NCI-H82 (cell line): ENCODE results near the gene SIMC1.
"Not testable (repeated sequence)": the region's sequence is repeated elsewhere in the genome, so short reads cannot be mapped to it uniquely, and the experiment has no call there.

Experiments used
- DNase-seq: peaks from one replicate; lab custom pipeline; 2025; lab: John Stamatoyannopoulos, UW

The SIMC1 gene

DNA sequence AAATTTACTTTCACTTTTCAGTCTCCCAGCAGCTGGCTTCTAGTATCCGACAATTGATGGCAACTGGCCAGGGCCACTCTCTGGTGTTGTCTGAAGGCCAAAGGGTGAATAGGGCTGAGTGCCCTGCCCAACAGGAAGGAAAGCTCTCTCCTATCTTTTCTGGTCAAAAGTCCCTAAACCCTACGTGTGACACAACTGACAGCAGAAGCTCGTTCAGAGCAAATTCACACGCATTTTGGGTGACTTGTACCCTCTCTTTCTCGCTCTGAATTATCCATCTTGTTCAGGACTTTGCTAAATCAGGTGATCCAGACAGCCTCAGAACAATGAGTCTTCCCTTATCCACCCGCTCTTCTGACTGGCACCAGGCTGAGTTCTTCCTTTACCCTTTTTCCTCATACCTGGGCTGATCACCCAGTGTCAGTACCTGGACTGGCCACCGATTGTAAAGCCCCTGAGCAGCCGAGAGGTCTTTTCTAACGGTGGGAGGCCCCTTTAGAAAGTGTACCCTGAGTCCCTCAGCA lies 21.8 kb upstream of the SIMC1 start:
- DNase-seq, result not testable (repeated sequence)

DNA sequence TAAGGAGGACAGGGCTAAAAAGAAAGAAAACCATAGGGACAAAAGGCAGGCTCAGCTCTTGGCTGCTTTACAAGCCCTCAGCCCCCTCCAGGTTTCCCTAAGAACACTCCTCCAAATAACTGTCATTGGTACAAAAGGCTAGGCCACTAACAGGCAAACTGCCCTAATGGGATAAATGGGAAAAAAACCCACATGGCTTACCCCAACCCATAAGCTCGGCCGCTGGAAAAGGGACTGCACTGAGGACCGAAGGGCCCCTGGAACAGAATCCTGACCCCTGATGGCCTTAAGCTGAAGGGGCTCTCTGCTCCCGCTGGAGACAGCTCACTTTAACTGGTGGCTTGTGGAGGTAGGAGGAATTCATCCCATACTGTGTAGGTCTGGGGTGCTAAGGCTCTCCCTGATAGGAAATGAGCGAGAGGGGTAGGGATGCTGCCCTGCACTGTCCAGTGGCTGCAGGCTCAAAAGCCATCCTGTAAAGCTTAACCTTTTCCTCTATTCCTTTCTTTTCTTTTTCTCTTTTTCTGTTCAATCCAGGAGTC lies 21.0 kb upstream of the SIMC1 start:
- DNase-seq, result peak; percentile 34

DNA sequence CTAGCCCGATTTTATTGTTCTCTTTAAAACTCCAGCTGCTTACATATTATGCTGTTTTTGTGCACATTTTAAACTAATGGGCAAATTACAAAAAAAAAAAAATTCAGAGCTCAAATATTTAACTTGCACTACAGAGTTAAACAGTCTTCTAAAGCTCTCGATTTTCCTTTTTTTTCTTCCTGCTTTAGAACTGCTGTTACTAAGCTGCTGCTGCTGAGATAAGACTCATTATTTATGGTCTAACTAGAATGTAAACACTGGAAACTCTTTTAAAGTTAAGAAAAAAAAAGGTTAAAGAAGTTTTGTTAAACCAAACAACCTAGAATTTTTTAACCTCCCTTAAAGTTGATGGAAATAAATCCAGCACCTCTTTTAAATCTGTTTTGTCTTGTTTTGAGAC lies 20.5 kb upstream of the SIMC1 start:
- not testable (repeated sequence) for DNase-seq

DNA sequence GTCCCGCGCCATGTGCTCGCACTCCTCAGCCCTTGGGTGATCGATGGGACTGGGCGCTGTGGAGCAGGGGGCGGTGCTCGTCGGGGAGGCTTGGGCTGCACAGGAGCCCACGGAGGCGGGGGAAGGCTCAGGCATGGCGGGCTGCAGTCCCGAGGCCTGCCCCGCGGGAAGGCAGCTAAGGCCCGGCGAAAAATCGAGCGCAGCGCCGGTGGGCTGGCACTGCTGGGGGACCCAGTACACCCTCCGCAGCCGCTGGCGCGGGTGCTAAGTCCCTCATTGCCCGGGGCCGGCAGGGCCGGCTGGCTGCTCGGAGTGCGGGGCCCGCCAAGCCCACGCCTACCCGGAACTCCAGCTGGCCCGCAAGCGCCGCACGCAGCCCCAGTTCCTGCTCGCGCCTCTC lies 16.2 kb upstream of the SIMC1 start:
- DNase-seq, result not testable (repeated sequence)

DNA sequence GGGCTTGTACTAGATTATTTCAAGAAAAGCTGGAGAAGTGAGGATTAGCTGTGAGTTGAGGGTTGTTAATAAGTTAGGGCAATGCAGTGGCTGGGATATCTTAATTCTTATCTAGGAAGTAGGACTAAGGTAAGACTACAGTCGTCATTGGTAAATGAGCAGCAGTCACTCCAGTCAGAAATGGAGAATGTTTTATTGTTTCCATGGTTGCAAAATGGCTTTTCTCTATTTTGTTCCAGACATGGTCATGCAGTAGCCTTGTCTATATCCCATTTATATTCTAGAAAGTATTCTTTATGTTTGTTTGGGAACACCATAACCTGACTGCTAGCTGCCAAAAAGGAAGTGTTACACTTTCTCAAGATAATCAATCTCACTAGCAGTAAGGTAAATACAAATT lies 9.9 kb upstream of the SIMC1 start:
- DNase-seq, result not testable (repeated sequence)

DNA sequence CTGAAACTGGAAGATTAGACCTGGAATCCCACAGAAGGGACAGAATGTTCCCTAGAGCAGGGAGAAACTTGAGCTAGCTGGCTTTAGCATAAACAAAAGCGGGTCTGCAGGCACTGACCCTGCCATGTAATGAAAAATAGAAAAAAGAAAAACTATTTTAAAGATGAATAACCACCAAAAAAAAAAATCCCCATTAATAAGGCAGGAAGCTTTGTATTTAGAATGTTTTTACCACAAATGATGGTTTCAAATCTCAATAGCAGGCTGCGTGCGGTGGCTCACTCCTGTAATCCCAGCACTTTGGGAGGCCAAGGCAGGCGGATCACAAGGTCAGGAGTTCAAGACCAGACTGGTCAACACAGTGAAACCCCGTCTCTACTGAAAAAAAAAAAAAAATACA lies 5.0 kb upstream of the SIMC1 start:
- not testable (repeated sequence) for DNase-seq

DNA sequence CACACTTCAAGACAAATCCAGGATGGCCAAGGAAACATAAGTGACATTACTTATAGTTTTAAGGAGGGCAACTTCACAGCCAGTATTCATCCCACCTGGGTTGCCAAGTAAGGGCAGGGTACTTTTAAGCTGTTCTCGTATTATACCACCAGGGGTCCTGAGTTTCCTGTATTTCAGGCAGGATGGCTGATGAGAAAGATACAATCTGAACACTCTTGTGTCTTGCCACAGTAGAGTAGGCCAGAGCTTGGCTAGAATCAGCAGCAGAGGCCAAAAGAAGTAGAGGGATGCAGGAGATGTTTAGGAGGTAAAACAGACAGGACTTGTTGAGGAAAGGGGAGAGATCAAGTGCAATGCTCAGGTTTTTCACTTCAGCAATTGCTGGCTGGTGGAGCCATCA lies 3.1 kb upstream of the SIMC1 start:
- peak; percentile 66 for DNase-seq

DNA sequence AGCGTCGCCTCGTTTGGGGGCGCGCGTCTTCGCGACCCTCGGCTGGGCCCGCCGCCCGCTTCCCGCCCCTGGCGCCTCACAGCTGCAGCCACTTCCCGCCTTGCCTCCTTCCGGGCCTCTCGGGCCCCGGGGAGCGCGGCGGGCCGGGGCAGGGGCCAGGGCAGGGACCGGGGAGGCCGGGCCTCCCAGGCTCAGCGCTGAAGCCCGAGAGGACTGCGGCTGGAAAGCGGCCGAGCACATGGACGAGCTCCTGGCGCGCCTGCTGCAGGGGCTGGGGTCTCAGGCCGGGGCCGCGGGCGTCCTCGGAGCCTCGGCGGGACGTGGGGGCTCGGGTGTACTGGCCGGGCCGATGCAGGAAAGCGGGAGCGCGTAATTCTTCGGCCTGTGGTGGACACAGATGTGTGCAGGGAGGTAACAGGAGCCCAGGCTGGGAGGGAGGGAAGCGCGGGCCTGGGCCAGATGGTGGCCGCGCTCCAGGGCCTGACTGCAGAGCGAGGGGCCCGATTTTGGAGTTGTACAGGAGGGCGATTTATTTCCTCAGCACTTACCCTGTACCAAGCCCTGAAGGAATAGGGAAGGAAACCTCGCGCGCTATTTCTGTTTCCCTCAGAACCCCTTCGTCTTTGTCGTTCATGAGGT lies 540 bp downstream of the SIMC1 start:
- not testable (repeated sequence) for DNase-seq

DNA sequence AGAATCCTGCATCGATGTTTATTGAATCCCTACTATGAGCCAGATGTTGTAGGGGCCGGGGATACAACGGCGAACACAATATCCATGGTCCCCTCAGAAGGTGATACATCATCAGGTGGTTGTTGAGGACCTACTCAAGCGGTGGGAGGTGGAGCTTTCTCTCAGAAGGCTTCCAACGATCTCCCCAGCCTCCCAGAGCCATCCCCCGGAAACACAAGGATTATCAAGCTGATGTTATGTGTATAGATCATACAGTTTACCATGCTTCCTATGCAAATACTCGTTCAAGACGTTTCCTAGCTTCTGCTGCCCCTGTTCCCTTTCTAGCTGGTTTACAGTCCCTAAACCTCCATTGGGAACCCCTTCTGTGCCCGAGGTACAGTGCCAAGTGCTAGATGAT lies 1.1 kb downstream of the SIMC1 start:
- not testable (repeated sequence) for DNase-seq

DNA sequence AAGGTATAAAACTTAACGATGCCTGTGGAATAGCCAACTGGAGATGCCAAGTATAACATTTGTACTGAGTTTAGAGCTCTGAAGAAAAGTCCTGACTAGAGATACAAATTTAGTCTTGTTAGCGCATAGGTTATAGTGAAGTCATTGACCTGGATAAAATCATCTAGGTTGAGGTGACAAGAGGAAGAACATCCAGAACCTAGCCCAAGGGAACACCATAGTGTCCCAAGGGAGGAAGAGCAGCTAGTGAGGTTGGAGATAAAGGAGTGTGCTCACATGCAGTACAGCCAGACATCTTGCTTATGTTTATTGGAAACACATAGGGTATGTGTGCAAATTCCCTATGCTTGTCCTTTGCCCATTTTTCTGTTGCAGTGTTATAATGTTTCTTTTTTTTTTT lies 6.1 kb downstream of the SIMC1 start:
- DNase-seq, result not testable (repeated sequence)

- not testable (repeated sequence) for DNase-seq
These were observed 6.8 kb downstream of the SIMC1 start for GRCh38 chr5:176245074-176245473.

GRCh38 chr5:176245489-176245888 lies 7.3 kb downstream of the SIMC1 start:
- DNase-seq, result not testable (repeated sequence)

GRCh38 chr5:176250691-176251090 lies 12.5 kb downstream of the SIMC1 start:
- DNase-seq, result not testable (repeated sequence)

- DNase-seq, result not testable (repeated sequence)
These were observed 13.9 kb downstream of the SIMC1 start for GRCh38 chr5:176252171-176252570.

- not testable (repeated sequence) for DNase-seq
These were observed 15.3 kb downstream of the SIMC1 start for GRCh38 chr5:176253370-176254065.

DNA sequence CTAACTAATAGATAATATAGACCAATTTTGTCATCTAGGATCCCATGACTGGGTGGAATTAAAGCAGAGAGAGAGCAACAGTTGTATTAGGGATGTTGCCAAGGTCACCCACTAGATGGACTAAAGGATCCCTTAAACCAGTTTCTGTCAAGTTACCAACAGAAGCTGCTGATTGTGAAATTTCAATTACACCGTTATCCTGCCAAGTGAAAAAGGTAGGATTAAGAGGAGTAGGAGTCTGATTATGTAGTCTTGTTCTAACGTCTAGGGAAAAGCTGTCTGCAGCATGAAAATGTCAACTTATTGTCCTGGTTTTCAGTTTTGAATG lies 15.8 kb downstream of the SIMC1 start:
- DNase-seq, result not testable (repeated sequence)

DNA sequence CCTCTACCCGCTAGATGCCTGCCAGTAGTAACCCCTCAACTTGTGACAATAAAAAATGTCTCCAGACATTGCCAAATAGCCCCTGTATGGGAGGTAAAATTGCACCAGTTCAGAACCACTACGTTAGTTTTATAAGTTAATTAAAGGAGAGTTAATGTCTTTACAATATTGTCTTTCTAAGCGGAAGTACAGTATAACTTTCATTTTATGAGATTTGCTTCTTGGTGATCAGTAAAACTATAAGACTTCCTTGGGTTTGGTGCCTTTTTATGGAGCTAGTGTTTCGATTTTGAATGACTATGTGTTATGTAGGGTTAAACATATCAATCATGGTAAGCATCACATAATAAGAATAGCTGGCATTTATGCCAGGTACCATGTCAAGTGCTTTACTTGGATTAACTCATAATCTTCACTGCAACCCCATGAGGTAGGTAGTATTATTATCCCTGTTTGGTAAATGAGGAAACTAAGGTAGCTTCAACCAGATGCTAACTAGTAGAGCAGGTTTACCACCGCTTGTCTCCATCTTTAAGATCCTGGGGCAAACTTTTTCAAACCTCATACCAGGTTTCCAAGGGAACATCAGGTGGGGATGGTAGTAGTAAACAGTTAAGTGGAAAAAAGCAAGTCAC lies 19.8 kb downstream of the SIMC1 start:
- DNase-seq, result not testable (repeated sequence)

GRCh38 chr5:176260682-176261081 lies 22.5 kb downstream of the SIMC1 start:
- DNase-seq, result not testable (repeated sequence)

DNA sequence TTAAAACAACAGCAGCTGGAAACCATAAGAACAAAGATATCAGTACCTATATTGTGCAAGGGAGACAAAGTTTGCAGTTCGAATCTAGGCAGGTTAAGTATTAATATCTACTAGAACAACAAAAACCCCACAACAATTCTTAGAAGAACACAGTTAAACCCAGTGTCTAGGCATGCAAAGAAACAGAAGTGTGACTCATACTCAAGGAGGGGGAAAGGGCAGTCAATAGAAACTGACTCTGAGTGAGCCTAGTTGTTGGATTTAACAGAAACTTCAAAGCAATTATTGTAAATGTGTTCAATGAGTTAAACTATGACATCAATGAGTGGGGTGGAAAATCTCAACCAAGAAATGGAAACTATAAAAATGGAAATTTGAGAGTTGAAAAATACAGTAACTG lies 28.2 kb downstream of the SIMC1 start:
- not testable (repeated sequence) for DNase-seq

GRCh38 chr5:176289018-176289417 lies 50.8 kb downstream of the SIMC1 start:
- not testable (repeated sequence) for DNase-seq

- DNase-seq, result not testable (repeated sequence)
These were observed 52.0 kb downstream of the SIMC1 start for GRCh38 chr5:176290057-176290840.

GRCh38 chr5:176305356-176305755 lies 67.1 kb downstream of the SIMC1 start:
- not testable (repeated sequence) for DNase-seq
